GM13977 (cell line): ENCODE data around the gene PLAAT1.

ENCODE experiments used
- DNase-seq: peaks from one replicate; pipeline ENCODE4 v3.0.0; 2012; ENCODE audit warnings: low spot score
- CTCF ChIP-seq: IDR thresholded peaks from 2 replicates; pipeline ENCODE4 v1.5.1; 2012; ENCODE audit warnings: mild to moderate bottlenecking, control low read depth; ENCODE audit not compliant: insufficient read depth; ENCODE audit errors: extremely low read depth, missing control alignments
- in situ Hi-C: fragments of 300-500 bp; cut with MboI; formaldehyde crosslinking; loops from one replicate; pipeline ENCODE4 v1.12.0; 2022; ENCODE audit warnings: low sequenced_read_pairs, low pct_unique_long_range_greater_than_20kb, mixed read lengths, inconsistent platforms; ENCODE audit not compliant: unreplicated experiment

The PLAAT1 gene

GRCh38 chr3:193243571-193243970, 2.5 kb downstream of the PLAAT1 start:
- DNase-seq: no peak
- TF ChIP-seq CTCF: no peak
- in situ Hi-C loops: no loop called here

GRCh38 chr3:193248848-193249468, 7.9 kb downstream of the PLAAT1 start:
- in situ Hi-C loops: no loop called here
- TF ChIP-seq CTCF: no peak
- no peak for DNase-seq

- no peak for DNase-seq
- in situ Hi-C loops: no loop called here
- TF ChIP-seq CTCF: no peak
Observed at GRCh38 chr3:193250492-193250891, 9.5 kb downstream of the PLAAT1 start.

- in situ Hi-C loops: no loop called here
- DNase-seq: no peak
- no peak for TF ChIP-seq CTCF
Observed at GRCh38 chr3:193253986-193254660, 13.1 kb downstream of the PLAAT1 start.

- no peak for DNase-seq
- TF ChIP-seq CTCF: no peak
- in situ Hi-C loops: no loop called here
Observed at GRCh38 chr3:193261970-193262369, 20.9 kb downstream of the PLAAT1 start.

GRCh38 chr3:193262707-193263106, 21.7 kb downstream of the PLAAT1 start:
- TF ChIP-seq CTCF: no peak
- DNase-seq: no peak
- in situ Hi-C loops: no loop called here
